ENCODE measurements around the gene BNC1.
"Not testable (repeated sequence)": the region's sequence is repeated elsewhere in the genome, so short reads cannot be mapped to it uniquely, and the experiment has no call there.

Gene BNC1

GRCh38 chr15:83283138-83283812 is 1.2 kb downstream of the BNC1 start:
- Mint-ChIP-seq H3K9me3 (no peaks in the 10 kb centered on the region), H3K36me3 (no peaks in the 10 kb centered on the region), H3K4me3 (peak overlapping the region; percentile 40), H3K4me1 (no peaks in the 10 kb centered on the region), H3K27ac (no peak overlapping the region)
- DNase-seq (ENCODE audit: low spot score in 2 of 2) (no peak), ATAC-seq (no peak)

GRCh38 chr15:83282776-83283137 is 1.7 kb downstream of the BNC1 start:
- no peak for ATAC-seq
- Mint-ChIP-seq H3K4me1 (no peaks in the 10 kb centered on the region), H3K27ac (no peak overlapping the region), H3K36me3 (no peaks in the 10 kb centered on the region), H3K9me3 (no peaks in the 10 kb centered on the region), H3K4me3 (no peak overlapping the region)
- DNase-seq (ENCODE audit: low spot score in 2 of 2): no peak

- Mint-ChIP-seq H3K4me3 (no peak overlapping the region), H3K9me3 (no peaks in the 10 kb centered on the region), H3K4me1 (no peaks in the 10 kb centered on the region), H3K36me3 (no peaks in the 10 kb centered on the region), H3K27ac (no peak overlapping the region)
- ATAC-seq (no peak), DNase-seq (ENCODE audit: low spot score in 2 of 2) (no peak)
Observed at GRCh38 chr15:83282141-83282540, 2.3 kb downstream of the BNC1 start.

GRCh38 chr15:83278191-83278590 is 6.3 kb downstream of the BNC1 start:
- Mint-ChIP-seq H3K9me3 (no peaks in the 10 kb centered on the region), H3K4me1 (no peaks in the 10 kb centered on the region), H3K4me3 (no peak overlapping the region), H3K27ac (no peak overlapping the region), H3K36me3 (no peaks in the 10 kb centered on the region)
- DNase-seq (ENCODE audit: low spot score in 2 of 2) (no peak), ATAC-seq (no peak)

GRCh38 chr15:83276661-83277060 is 7.8 kb downstream of the BNC1 start:
- Mint-ChIP-seq H3K4me1 (no peaks in the 10 kb centered on the region), H3K27ac (no peak overlapping the region), H3K36me3 (no peaks in the 10 kb centered on the region), H3K9me3 (no peaks in the 10 kb centered on the region), H3K4me3 (no peak overlapping the region)
- no peak for ATAC-seq
- DNase-seq (ENCODE audit: low spot score in 2 of 2): no peak

GRCh38 chr15:83275412-83275811 is 9.1 kb downstream of the BNC1 start:
- no peaks in the 10 kb centered on the region for H3K36me3 Mint-ChIP-seq
- DNase-seq (ENCODE audit: low spot score in 2 of 2): no peak
- no peaks in the 10 kb centered on the region for H3K9me3 Mint-ChIP-seq
- H3K4me1 Mint-ChIP-seq: no peaks in the 10 kb centered on the region
- no peak for ATAC-seq
- H3K4me3 Mint-ChIP-seq: no peak overlapping the region
- no peak overlapping the region for H3K27ac Mint-ChIP-seq

- H3K9me3 Mint-ChIP-seq: no peaks in the 10 kb centered on the region
- H3K36me3 Mint-ChIP-seq: no peaks in the 10 kb centered on the region
- H3K4me3 Mint-ChIP-seq: no peak overlapping the region
- DNase-seq (ENCODE audit: low spot score in 2 of 2) (no peak), ATAC-seq (no peak)
- no peaks in the 10 kb centered on the region for H3K4me1 Mint-ChIP-seq
- H3K27ac Mint-ChIP-seq: no peak overlapping the region
Observed at GRCh38 chr15:83270176-83270575, 14.3 kb downstream of the BNC1 start.

- no peak overlapping the region for H3K4me3 Mint-ChIP-seq
- H3K4me1 Mint-ChIP-seq: no peaks in the 10 kb centered on the region
- H3K36me3 Mint-ChIP-seq: no peaks in the 10 kb centered on the region
- DNase-seq (ENCODE audit: low spot score in 2 of 2): no peak
- ATAC-seq: no peak
- H3K27ac Mint-ChIP-seq: no peak overlapping the region
- H3K9me3 Mint-ChIP-seq: no peaks in the 10 kb centered on the region
Observed at GRCh38 chr15:83268147-83268546, 16.3 kb downstream of the BNC1 start.

GRCh38 chr15:83262594-83263315 is 21.7 kb downstream of the BNC1 start:
- Mint-ChIP-seq H3K9me3 (no peaks in the 10 kb centered on the region), H3K36me3 (no peaks in the 10 kb centered on the region), H3K4me1 (no peaks in the 10 kb centered on the region), H3K4me3 (no peak overlapping the region), H3K27ac (no peak overlapping the region)
- no peak for DNase-seq (ENCODE audit: low spot score in 2 of 2)
- no peak for ATAC-seq

- not testable (repeated sequence) for H3K36me3 Mint-ChIP-seq; H3K9me3 Mint-ChIP-seq; H3K4me1 Mint-ChIP-seq; ATAC-seq; H3K4me3 Mint-ChIP-seq; H3K27ac Mint-ChIP-seq; DNase-seq (ENCODE audit: low spot score in 2 of 2)
Observed at GRCh38 chr15:83262181-83262580, 22.3 kb downstream of the BNC1 start.

GRCh38 chr15:83250781-83251180 is 33.7 kb downstream of the BNC1 start:
- no peak for DNase-seq (ENCODE audit: low spot score in 2 of 2)
- H3K27ac Mint-ChIP-seq: no peak overlapping the region
- no peak overlapping the region for H3K4me3 Mint-ChIP-seq
- no peaks in the 10 kb centered on the region for H3K9me3 Mint-ChIP-seq
- H3K36me3 Mint-ChIP-seq: no peaks in the 10 kb centered on the region
- no peak for ATAC-seq
- H3K4me1 Mint-ChIP-seq: no peaks in the 10 kb centered on the region

- H3K4me1 Mint-ChIP-seq: no peaks in the 10 kb centered on the region
- ATAC-seq (no peak), DNase-seq (ENCODE audit: low spot score in 2 of 2) (no peak)
- H3K4me3 Mint-ChIP-seq: no peak overlapping the region
- no peak overlapping the region for H3K27ac Mint-ChIP-seq
- no peaks in the 10 kb centered on the region for H3K36me3 Mint-ChIP-seq
- no peaks in the 10 kb centered on the region for H3K9me3 Mint-ChIP-seq
Observed at GRCh38 chr15:83249030-83249343, 35.5 kb downstream of the BNC1 start.

- Mint-ChIP-seq H3K27ac (no peak overlapping the region), H3K4me3 (no peak overlapping the region), H3K4me1 (no peaks in the 10 kb centered on the region), H3K9me3 (no peaks in the 10 kb centered on the region), H3K36me3 (no peaks in the 10 kb centered on the region)
- DNase-seq (ENCODE audit: low spot score in 2 of 2) (peak; percentile 11 to 48), ATAC-seq (no peak)
Observed at GRCh38 chr15:83248151-83249029, 36.1 kb downstream of the BNC1 start.

GRCh38 chr15:83243634-83244033 is 40.8 kb downstream of the BNC1 start:
- H3K4me1 Mint-ChIP-seq: no peaks in the 10 kb centered on the region
- no peak for ATAC-seq
- no peaks in the 10 kb centered on the region for H3K36me3 Mint-ChIP-seq
- no peak overlapping the region for H3K27ac Mint-ChIP-seq
- no peak for DNase-seq (ENCODE audit: low spot score in 2 of 2)
- no peaks in the 10 kb centered on the region for H3K9me3 Mint-ChIP-seq
- H3K4me3 Mint-ChIP-seq: no peak overlapping the region

GRCh38 chr15:83230242-83230641 is 54.2 kb downstream of the BNC1 start:
- no peaks in the 10 kb centered on the region for H3K4me1 Mint-ChIP-seq
- no peak overlapping the region for H3K4me3 Mint-ChIP-seq
- no peak overlapping the region for H3K27ac Mint-ChIP-seq
- no peak for ATAC-seq
- H3K9me3 Mint-ChIP-seq: no peaks in the 10 kb centered on the region
- no peak for DNase-seq (ENCODE audit: low spot score in 2 of 2)
- H3K36me3 Mint-ChIP-seq: no peaks in the 10 kb centered on the region

GRCh38 chr15:83225449-83225848 is 59.0 kb downstream of the BNC1 start:
- no peaks in the 10 kb centered on the region for H3K9me3 Mint-ChIP-seq
- H3K36me3 Mint-ChIP-seq: no peaks in the 10 kb centered on the region
- DNase-seq (ENCODE audit: low spot score in 2 of 2) (no peak), ATAC-seq (no peak)
- H3K4me1 Mint-ChIP-seq: no peaks in the 10 kb centered on the region
- H3K4me3 Mint-ChIP-seq: no peak overlapping the region
- H3K27ac Mint-ChIP-seq: no peak overlapping the region

All from stimulated activated effector memory CD8-positive, alpha-beta T cell treated with anti-CD3 and anti-CD28 coated beads, Interleukin-12 subunit alpha, Interleukin-12 subunit beta, amount 100 ng/mL, for 72 hours (primary cell).